DLD1 (cell line): Measurements from ENCODE around the gene PRRT2.
"Not testable (repeated sequence)": the region's sequence is repeated elsewhere in the genome, so short reads cannot be mapped to it uniquely, and the experiment has no call there.

Experiments
- in situ Hi-C: cut with HindIII; loops from 2 replicates; pipeline ENCODE4 v1.10.0; 2017; ENCODE audit warnings: low sequenced_read_pairs

Gene PRRT2

GRCh38 chr16:29790949-29791844 lies 20.8 kb upstream of the PRRT2 start:
- in situ Hi-C loops, result no loop called here

GRCh38 chr16:29791845-29792807 lies 19.9 kb upstream of the PRRT2 start:
- in situ Hi-C loops, result no loop called here

- in situ Hi-C loops, result not testable (repeated sequence)
These were observed 18.8 kb upstream of the PRRT2 start for GRCh38 chr16:29793153-29793552.

- in situ Hi-C loops, result no loop called here
These were observed 17.7 kb upstream of the PRRT2 start for GRCh38 chr16:29794231-29794710.

- in situ Hi-C loops, result no loop called here
These were observed 9.5 kb upstream of the PRRT2 start for GRCh38 chr16:29802416-29802935.

- in situ Hi-C loops, result no loop called here
These were observed 8.0 kb upstream of the PRRT2 start for GRCh38 chr16:29804020-29804419.

- in situ Hi-C loops, result no loop called here
These were observed 7.3 kb upstream of the PRRT2 start for GRCh38 chr16:29804455-29805231.

- in situ Hi-C loops, result no loop called here
These were observed 6.5 kb upstream of the PRRT2 start for GRCh38 chr16:29805232-29806098.

- in situ Hi-C loops, result no loop called here
These were observed 5.9 kb upstream of the PRRT2 start, which contains the start of gene MAZ for GRCh38 chr16:29806099-29806579. MAZ (plus strand) TSS chr16:29806529; CDS start chr16:29806702, 173 bp downstream.

- in situ Hi-C loops, result no loop called here
These were observed 5.2 kb upstream of the PRRT2 start for GRCh38 chr16:29806641-29807425.

GRCh38 chr16:29807426-29808218 lies 4.4 kb upstream of the PRRT2 start:
- in situ Hi-C loops, result no loop called here

GRCh38 chr16:29808219-29808900 lies 3.6 kb upstream of the PRRT2 start:
- in situ Hi-C loops, result no loop called here

GRCh38 chr16:29809031-29809747 lies 2.8 kb upstream of the PRRT2 start:
- in situ Hi-C loops, result no loop called here

GRCh38 chr16:29809850-29810698 lies 1.9 kb upstream of the PRRT2 start:
- in situ Hi-C loops, result no loop called here

GRCh38 chr16:29810699-29811169 lies 1.3 kb upstream of the PRRT2 start:
- in situ Hi-C loops, result no loop called here
